Measurements from ENCODE around the gene FAAP100.

FAAP100 gene

DNA sequence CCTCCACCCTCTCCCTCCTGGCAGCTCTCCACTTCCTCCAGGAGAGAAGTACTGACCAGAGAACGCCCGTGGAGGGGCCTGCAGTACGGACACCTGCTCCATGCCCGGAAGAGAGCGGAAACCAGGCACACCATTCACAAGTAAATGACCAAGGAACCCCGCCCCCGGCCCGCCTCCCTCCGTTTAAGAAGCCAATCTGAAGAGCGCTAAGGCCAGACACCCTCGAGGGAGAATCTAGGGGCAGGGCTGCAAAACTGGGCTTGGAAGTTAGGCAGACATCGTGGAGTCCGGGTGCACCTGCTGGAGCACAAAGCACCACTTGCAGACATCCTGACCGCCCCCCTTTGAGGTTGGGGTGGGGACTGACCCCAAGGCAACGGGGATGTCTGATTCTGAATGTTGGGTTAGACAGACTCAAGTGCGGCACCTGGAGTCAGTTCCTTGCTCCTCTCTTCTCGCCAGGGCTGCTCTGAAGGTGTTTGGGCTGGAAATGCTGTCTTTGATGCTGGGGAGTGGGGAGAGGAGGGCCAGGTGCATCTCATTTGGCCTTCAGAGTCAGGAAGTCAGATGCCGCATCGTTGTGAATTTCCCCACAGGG is 964 bp upstream of the FAAP100 start:
- DNase-seq: no peak

DNA sequence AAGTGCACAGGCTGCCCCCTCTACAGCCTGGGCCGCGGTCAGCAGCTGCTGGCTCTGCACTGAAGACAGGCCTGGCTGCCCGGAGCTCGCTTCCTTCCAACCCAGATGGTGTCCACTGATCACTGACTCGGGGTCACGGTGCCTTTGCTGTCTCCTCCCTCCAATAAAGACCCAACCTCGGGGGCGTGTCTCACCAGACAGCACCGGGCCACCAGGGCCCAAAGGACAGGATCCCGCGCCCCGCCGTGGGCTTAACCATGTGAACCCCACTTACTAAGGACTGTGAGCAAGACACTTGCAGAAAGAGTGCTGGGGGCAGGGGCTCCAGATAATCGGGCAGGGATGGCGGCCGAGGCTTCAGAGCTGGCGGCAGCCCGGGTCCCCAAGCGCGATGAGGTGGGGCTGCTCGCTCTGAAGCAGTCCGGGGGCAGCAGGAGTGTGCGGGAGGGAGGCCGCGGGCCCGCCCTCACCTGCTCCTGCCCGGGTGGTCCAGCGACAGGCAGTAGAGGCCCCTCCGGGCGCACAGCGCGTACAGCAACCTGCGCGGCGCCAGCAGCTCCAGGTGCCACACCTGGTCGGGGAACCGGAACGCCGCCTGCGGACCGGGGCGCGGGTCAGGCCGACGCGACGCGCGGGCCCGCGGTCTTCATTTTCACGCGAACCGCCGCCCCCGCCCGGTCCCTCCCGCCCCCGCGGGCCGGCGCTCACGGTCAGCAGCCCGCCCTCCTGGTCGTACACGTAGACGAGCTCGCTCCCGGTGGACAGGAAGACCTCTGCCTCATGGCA is 502 bp downstream of the FAAP100 start:
- DNase-seq: no peak

DNA sequence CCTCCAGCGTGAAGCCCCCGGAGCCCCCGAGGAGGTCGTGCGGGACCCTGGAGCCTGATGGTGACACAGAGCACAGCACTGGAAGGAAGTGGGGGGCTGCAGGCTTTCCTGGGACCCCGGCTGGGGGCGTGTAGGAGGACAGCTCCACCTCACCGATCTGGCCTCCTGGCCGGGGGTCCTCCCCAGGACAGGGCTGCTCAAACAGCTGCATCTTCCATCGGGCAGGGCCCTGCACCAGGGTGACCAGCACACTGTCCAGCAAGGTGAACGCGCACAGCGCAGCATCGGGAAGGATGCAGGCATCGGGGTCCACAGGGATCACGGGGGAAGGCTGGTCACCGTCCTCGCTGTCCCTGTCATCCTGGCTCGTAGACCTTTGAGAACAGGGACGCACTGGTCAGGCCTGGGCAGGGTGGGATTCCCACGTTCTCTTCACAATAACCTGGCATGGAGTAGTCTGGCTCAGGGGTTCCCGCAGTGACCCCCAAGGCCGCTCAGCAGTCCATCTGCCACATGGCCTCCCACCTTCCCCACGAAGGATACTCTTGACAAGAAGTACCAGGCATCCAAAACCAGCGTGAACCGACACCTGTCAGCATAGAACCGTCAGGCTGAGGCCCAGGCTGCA is 1.2 kb downstream of the FAAP100 start:
- DNase-seq: no peak

DNA sequence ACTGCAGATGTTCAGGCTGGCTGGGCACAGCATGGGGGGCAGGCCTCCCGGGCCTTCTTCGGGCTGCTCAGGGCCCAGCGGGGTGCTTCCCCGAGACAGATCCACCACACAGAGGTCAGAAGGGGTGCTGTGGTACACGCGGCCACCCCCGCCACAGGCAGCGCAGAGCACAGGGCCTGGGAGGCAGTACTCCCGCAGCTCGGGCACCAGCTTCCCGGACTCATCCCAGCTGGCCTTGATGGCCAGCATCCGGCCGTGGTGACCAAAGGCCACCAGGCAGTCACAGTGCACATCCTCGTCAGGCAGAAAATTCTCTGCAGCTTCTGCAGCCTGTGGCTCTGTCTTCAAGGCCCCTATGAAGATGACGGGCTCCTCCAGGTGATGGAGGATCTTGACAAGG is 1.9 kb downstream of the FAAP100 start:
- DNase-seq: no peak

DNA sequence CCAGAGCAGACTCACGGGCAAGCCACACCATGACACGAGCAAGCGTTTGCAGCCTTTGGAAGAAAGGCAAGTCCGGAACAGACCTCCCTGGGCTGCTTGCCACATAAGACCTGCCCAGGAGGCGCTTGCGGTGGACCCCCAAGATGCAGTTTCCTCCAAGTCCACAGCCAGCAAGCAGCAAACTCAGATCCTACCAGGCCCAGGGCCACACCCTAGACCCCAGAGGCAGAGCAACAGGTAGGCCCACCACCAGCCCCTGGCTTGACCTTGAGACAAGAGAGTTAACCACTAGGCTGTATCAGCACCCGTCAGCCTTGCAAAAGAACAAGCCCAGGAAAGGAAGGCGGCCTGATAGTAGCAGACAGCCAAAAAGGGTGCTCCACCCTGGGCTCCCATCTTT is 2.3 kb downstream of the FAAP100 start:
- no peak for DNase-seq

DNA sequence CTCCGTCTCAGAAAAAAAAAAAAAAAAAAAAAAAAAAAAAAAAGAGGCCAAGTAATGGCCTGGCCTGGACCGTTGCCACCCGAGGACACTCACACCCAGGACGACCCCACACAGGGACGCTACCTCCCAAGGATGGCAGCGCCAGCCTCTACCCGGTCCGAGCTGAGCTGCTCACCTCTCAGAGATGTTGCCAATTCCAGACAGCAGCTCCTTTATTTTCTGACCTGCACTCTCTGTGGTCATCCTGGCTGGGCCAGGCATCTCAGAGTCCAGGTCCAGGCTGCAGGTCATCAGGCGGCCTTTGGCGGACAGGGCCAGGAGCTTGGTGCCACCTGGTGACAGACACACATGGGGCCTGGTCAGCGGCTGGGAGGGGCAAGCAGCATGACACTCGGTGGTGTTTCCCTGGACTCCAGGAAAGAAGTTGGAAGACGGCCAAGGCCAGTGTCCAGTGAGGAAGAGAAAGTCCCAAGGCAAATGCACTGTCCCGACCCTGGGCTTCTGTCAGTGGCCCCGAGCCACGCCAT is 3.1 kb downstream of the FAAP100 start:
- DNase-seq: no peak

DNA sequence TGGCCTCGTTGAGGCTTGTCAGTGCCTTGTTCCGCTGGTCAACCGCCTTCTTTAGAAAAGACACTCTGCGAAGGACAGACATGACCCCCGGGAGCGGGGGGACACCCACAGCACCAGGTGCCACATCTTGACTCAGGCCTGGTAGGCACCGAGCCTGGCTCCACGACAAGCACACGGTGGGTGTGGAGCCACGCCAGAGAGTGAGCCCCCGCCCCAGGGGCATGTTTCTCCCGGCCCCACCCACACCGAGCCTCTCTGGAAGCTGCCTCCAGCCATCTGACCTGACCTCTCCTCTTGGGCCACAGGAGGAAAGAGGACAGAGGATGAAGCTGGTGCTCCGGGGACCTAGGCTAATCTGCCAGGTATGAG is 4.6 kb downstream of the FAAP100 start:
- no peak for DNase-seq

DNA sequence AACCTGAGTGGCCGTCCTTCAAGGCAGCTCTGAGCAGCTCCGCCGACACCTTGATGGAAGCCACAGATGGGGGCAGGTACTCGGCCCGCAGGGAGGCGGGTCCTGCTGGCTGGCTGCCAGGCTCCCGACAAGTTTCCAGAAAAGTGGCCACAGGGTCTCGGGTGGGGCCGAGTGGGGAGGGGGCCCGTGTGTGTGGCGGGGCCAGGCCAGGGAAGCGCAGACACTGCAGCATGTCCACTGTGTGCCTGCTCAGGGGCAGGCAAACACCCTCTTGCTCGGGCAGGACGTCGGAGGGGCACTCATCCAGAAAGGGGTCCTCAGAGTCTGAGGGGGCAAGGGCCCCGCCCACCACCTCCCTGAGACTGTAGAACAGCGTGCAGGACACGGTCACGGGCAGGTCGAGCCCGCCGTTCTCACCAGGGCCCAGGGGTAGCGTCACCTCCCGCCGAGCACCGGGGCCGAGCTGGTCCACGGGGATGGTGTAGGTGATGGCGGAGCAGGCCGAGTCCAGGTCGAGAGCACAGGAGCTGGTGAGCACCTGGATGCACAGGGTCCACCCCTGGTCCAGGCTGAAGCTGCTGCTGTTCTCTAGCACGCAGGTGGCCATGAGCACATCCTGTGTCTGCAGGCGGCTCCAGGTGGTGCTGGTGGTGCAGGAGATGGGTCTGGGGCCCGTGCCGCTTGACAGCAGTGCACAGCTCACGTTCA is 5.1 kb downstream of the FAAP100 start:
- DNase-seq: no peak

DNA sequence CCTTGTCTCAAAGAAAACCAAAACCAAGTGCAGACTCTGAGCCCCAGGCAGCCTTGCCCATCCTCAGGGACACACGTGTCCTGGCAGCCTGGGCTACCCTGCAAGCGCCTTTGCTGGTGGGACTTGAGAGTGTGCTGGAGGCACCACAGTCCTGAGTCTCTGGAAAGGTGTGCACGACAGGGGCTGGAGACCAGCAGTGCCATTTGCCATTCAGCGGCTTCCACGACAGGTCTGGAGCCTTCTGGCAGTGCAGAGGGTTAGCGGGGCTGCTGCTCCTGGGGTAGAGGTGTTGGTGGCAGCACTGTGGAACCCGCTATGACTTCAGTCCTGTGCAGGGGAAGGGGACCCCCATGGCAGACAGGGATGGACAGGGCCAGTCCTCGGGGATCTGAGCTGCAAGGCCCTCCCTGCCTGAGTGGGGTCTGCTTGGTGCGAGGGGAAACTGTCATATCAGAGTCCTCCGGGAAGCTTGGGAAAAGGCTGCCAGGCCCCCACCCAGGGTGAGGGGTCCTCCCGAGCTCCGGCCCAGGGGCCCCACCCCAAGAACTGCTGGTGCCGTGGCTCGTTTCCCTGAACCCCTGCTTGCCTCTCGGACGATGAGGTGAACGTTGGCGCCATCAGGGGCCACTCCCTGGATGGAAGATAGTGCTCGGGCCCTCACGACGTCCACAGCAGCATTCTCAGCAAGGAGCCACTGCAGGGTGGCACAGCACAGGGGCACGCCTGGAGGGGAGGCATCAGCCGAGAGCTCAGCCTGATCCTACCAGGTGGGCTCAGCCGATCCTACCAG is 6.8 kb downstream of the FAAP100 start:
- no peak for DNase-seq

DNA sequence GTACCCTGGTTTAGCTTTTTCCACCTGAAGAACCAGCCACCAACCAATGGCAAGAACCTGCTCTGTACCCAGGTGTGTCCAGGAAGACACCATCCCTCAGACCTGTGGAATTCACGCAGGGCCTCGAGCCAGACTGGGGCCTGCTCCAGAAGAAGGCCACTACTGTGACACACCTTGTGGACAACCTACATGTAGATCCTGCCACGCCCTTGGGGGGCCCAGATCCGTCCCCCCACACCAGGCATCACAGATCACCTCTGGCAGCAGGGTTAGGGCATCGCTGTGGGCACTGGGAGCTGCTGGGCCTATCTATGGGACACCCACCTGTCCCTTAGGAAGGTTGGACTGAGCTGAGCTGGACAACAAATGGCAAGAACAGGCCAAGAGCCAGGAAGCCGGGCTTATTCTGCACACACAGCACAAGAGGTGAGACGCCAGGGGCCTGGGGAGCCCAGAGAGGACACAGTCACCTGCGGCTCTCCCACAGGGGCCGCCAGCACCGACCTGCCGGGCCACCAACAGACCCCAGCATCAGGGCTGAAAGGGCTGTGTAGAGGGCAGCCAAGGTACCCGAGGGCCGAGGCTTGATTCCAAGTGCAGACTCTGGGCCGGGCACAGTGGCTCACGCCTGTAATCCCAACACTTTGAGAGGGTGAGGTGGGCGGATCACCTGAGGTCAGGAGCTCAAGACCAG is 7.7 kb downstream of the FAAP100 start:
- no peak for DNase-seq

DNA sequence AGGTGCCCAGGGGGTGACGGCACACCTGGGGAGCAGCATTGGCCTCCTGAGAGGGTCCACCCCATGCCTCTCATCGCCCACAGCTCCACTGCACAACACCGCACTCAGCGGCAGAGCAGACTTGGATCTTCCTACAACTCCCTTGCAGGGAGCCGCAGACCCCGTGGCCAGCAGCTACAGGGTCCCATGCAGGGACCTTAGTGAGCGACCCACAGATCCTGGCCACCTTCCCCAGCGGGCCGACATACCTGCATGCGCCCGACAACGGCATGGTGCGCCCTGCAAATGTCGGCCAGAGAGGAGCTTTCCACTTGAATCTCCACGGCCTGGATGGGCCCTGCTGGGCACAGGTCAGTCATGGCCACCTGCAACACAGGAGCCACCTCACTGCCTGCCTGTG is 8.4 kb downstream of the FAAP100 start:
- DNase-seq: no peak

DNA sequence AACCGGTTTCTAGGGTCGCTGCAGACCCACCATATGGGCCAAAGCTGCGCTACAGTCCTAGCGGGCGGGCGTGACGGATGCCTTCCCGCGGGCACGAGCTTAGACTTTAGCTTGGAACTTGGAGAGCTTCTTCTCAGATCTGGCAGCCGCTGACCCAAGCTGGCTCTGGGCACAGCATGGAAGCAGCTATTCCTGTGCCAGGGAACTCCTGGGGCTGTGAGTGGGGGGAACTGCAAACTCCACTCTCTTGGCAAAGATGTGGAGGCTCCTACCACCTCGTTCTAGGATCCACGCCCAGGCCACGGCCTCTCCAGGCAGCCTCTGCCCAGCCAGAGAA is 8.8 kb downstream of the FAAP100 start:
- DNase-seq: no peak

DNA sequence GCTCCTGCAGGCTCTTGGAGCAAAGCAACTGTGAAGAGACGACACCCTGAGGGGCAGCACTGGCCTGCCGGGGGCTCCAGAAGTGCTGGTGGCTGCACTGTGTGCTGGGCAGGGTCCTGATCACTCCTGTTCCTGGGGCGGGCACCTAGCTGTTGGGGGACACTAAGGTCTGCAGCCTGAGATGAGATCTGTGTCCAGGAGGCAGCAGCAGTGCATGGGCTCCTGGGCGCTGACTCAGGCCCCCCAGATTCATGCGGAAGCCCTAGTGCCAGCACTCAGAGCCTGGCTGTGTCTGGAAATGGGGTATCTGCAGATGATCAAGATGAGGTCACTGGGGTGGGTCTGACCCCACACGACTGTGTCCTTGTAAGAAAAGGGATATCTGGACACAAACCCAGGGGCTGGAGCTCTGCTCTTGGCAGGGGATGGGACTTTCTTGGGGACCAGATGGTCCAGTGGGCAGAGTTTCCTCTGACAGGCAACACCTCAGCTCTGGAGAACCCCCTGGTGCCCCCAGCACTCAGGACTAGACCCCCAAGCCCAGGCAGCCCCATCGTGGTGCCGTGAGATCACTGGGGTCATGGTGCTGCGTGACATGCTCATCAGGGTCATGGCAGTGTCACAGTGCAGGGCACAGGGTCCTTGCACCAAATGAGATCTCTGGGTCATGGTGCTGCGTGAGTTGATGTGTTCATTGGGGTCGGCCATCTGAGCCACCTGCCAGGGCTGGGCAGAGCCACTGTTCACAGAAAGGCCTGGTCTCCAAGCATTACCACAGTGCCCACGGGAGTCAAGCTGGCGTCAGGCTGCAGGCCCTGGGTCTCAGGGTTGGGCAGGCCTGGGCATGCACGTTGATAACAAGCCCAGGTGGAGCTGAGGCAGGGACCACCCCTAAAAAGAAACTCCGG is 9.5 kb downstream of the FAAP100 start:
- DNase-seq: no peak

DNA sequence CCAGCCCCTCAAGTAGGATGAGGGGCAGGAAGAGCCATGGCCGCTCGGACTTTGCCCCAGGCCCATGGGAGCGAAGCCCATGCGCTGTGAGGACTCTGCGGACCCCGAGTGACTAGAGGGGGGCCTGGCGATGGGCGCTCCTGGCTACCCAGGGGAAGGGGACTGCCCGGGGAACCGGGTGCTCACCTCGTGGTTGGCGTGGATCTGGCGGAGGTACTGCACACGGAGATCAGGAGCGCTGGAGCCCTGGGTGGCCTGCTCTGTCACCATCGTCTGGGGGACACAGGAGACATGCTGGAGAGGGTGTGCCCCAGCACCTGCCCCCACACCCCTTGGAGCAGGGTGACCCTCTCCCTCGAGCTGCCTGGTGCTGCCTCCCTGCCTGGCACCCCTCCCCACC is 11.0 kb downstream of the FAAP100 start:
- DNase-seq: no peak

DNA sequence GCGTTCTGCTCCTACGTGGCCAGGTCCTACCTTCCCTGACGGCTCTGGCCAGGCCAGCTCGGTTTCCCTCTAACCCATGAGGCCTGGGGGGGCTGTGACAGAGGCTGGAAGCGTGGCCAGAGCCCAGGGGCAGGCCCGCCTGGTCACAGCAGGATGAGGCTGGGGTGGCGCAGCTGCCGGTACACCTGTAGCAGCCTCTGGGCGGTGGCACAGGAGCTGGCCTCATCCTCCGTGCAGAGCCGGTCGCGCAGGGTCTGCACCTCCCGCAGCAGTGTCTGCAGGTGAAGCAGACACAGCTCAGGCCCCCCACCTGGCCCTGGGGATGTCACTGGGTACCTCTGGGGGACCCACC is 11.5 kb downstream of the FAAP100 start:
- no peak for DNase-seq

DNA sequence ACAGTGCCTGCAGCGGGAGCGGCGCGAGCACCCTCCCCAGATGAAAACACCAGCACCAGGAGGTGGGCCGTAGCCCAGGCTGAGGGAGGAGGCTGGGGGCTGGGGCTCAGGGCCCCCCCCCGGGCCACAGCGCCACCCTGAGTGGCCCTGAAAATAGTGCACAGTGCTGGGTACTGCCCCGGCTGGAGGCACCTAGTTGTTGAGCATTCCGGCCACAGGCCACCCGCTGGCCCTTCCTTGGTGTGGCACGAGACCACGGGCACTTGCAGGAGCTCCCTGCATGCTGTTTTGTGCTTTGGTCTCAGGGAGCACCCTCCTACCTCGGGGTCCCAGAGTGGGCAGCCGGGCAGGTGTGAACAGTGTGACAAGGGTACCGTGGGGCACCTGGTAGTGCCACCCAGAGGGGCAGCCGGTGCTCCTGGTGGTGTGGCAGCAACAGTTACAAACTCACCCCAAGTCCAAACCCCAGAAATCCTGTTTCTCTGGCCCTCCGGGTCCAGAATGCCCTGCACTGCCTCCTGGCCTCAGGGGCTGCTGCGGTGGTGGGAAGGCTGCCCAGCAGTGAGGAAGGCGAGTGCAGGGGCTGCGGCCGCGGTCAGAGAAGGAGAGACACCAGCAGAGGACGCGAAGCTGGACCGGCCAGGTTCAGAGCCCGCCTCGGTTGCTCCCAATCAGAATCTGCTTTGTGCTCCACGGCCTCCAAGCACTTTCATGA is 12.0 kb downstream of the FAAP100 start:
- DNase-seq: no peak

DNA sequence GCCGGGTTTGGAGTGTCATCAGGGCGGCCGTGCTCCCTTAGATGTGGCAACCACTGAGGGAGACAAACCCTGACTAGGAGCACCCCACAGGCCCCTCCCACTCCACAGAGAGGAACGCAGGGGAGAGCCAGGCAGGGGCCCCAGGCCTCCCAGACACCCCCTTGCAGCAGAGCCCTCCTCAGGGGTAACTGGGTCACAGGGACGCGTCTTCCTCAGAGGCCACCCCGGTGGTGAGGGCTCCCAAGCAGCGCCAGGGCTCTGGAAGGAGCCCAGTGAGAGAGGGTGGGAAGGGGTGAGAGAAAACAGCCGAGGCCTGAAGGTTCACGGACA is 12.6 kb downstream of the FAAP100 start:
- no peak for DNase-seq

DNA sequence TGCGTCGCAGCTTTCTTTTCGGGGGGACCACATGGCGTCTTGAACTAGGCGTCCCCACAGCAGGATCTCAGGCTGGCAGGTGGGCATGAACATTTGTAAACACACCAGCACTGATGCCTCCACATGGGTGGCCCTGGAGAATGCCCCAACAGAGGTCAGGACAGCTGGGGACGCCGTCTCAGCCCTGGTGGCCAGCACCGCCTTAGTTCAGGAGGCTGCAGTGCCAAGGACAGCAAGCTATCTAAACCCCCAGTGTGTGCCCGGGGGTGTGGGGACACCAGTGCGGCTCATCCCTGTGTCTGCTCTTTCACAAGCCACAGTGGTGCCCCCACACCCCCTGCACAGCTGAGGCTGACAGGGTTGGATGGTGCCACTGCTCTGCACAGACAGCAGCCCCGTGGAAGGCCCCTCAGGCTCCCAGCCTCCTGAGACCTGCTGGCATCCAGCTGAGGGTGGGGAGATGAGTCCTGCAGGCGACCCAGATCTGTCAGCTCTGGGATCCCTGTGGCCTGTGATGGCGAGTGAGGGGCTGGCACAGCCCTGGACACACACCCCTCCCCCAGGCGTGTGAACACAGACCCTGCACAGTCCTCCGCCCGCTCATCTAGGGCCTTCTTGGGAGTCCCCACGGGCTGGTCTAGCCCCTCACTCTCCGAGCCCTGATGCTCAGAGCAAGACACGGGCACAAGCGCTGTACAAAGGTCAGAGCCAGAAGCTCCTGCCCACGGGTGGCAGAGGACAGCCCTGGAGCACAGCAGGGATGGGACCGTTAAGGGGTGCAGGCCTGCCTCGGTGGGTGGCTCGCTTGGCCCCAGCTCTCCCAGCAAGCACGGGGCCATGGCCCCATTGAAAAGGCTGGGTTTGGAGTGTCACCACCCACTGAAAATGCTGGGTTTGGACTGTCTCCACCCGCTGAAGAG is 13.2 kb downstream of the FAAP100 start:
- DNase-seq: no peak

DNA sequence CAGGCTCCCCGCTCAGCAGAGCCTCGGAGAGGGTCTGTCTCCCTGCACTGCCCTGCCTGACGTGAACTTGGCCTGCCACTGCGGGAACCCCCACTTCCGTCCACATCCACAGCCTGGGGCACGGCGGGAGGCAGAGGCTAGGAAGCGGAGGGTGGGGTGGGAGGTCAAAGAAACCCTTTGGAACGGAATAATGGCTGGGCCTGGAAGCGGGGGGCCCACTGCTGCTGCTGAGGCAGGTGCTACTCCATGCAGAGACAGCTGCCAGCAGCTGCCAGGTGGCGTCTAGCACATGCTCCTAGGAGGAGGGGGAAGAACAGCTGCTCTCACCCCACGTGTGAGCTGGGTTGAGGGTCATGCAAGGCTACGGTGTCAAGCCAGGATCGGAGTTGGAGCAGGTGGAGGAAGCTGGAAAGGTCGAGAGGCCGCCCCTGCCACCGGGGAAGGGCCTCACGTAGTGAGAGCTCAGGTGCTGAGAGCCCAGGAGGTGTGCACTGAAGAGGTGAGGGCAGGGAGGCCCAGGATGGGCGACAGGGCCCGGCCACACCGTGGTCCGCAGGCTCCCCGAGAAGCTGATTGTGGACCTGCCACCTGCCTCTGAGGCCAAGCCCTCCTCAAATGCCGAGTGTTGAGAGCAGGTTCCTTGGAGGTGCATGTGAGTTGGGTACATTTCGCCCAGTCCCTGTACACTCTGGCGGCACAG is 14.1 kb downstream of the FAAP100 start:
- DNase-seq: no peak

Measured in GOT3 (cell line).